Sigmoid colon (tissue), 7 donors: ENCODE measurements around the gene ERV3-1. TPM values are rescaled to one million over a fixed set of nuclear protein-coding genes. Genes with fewer than 3 reads are reported as not detected.

Experiments
- DNase-seq: peaks from one replicate; pipeline ENCODE4 v3.0.0-alpha.2; 2019
- H3K27ac ChIP-seq, 4 donors: fragments of 200-600 bp; sonication (generic); one replicate each; pipeline ENCODE4 v1.5.1; 2016 to 2019; ENCODE audit warnings: mild to moderate bottlenecking in 1 of 4
- H3K27me3 ChIP-seq, 3 donors: fragments of 200-600 bp; sonication (generic); one replicate each; pipeline ENCODE4 v1.5.1; 2019; ENCODE audit warnings: mild to moderate bottlenecking in 1 of 3
- H3K36me3 ChIP-seq, 4 donors: fragments of 200-600 bp; sonication (generic); one replicate each; pipeline ENCODE4 v1.5.1; 2016 to 2019
- H3K4me1 ChIP-seq, 4 donors: fragments of 200-600 bp; sonication (generic); one replicate each; pipeline ENCODE4 v1.5.1; 2017 to 2019
- H3K4me3 ChIP-seq, 4 donors: fragments of 200-600 bp; sonication (generic); one replicate each; pipeline ENCODE4 v1.5.1; 2017 to 2019; ENCODE audit warnings: mild to moderate bottlenecking in 2 of 4, moderate library complexity in 1 of 4
- H3K9me3 ChIP-seq, 4 donors: fragments of 200-600 bp in 3 of 4; sonication (generic) in 3 of 4; one replicate each; pipeline versions ENCODE4 v1.5.1 to v1.6.1; 2013 to 2019
- EP300 ChIP-seq, 4 donors: sonication (generic); formaldehyde crosslinking; IDR thresholded peaks; one replicate each; pipeline ENCODE4 v1.6.1; 2017; ENCODE audit warnings: antibody characterized with exemption in 4 of 4
- POLR2A ChIP-seq, 2 donors: fragments of 450-650 bp; IDR thresholded peaks; one replicate each; pipeline ENCODE4 v1.6.1; 2016; ENCODE audit warnings: antibody characterized with exemption in 2 of 2, mild to moderate bottlenecking in 2 of 2, moderate library complexity in 2 of 2
- POLR2AphosphoS5 ChIP-seq, 4 donors: sonication (generic); formaldehyde crosslinking; IDR thresholded peaks; one replicate each; pipeline ENCODE4 v1.6.1; 2017; ENCODE audit warnings: antibody characterized with exemption in 4 of 4
- WGBS, 2 donors: extraction: QIAGEN DNeasy Blood & Tissue Kit; methylation state at CpG; one replicate each; pipeline ENCODE4 v1.1.7; 2013; 5-methylcytosine and 5-hydroxymethylcytosine counted together
- intact Hi-C: fragments of 100-400 bp; cut with DNase I; formaldehyde crosslinking; loops from one replicate; pipeline ENCODE4 v1.15.1; 2023
- polyA plus RNA-seq, 3 donors: library from polyadenylated mRNA; stranded (reverse); fragments of 200-250 nt; gene quantifications; one replicate each; pipeline ENCODE4 v1.2.3, GENCODE V29; 2013
- total RNA-seq, 4 donors: library from RNA; depleted of rRNA; stranded (reverse); fragments of >200 nt; gene quantifications; one replicate each; pipeline ENCODE4 v1.1.0, GENCODE V29; 2016
- TF ChIP-seq, protein P1 (sequence below), 4 experiments: fragments of 450-650 bp in 3 of 4; fragments of 200-600 bp in 1 of 4; IDR thresholded peaks; one replicate each; pipeline ENCODE4 v1.5.1; 2016 to 2019; ENCODE audit warnings: antibody characterized with exemption in 4 of 4, mild to moderate bottlenecking in 3 of 4, moderate library complexity in 2 of 4
- donor health status: healthy with polysubstance abuse.
- donor health status: Bipolar disorder and iron deficiency.
- donor health status: healthy.

Gene ERV3-1
- total and polyA plus RNA-seq, 7 donors, result 0.60 to 19.1 (median 9.6) TPM

GRCh38 chr7:65004575-65004974, 1.9 kb downstream of the ERV3-1 start:
- H3K36me3 ChIP-seq, result no peaks in the 10 kb centered on the region
- H3K4me3 ChIP-seq, result no peak overlapping the region
- no peaks in the 10 kb centered on the region for H3K27me3 ChIP-seq
- no peak overlapping the region for H3K27ac ChIP-seq
- no peak for DNase-seq
- intact Hi-C loops, result loop anchor here (10.0 kb wide), 1 partner anchor 120 kb away; no protein-coding TSS in a partner anchor
- WGBS, 2 donors, result 57 to 68% methylated on average over 1 of the region's 1 CpG
- TF ChIP-seq POLR2A (IDR thresholded peaks at IDR 0.05), result no peak
- no peak for TF ChIP-seq EP300 (IDR thresholded peaks at IDR 0.05)
- TF ChIP-seq, protein P1, sequence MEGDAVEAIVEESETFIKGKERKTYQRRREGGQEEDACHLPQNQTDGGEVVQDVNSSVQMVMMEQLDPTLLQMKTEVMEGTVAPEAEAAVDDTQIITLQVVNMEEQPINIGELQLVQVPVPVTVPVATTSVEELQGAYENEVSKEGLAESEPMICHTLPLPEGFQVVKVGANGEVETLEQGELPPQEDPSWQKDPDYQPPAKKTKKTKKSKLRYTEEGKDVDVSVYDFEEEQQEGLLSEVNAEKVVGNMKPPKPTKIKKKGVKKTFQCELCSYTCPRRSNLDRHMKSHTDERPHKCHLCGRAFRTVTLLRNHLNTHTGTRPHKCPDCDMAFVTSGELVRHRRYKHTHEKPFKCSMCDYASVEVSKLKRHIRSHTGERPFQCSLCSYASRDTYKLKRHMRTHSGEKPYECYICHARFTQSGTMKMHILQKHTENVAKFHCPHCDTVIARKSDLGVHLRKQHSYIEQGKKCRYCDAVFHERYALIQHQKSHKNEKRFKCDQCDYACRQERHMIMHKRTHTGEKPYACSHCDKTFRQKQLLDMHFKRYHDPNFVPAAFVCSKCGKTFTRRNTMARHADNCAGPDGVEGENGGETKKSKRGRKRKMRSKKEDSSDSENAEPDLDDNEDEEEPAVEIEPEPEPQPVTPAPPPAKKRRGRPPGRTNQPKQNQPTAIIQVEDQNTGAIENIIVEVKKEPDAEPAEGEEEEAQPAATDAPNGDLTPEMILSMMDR (IDR thresholded peaks at IDR 0.05), result no peak
- no peak for TF ChIP-seq POLR2AphosphoS5 (IDR thresholded peaks at IDR 0.05)
- peaks cover 0 to 36% (median 31%) of the 10 kb centered on the region in 4 donors for H3K4me1 ChIP-seq
- H3K9me3 ChIP-seq, result peaks cover 0 to 2% (median 0%) of the 10 kb centered on the region in 4 donors

- intact Hi-C loops, result loop anchor here (10.0 kb wide), 1 partner anchor 118 kb away; no protein-coding TSS in a partner anchor
- TF ChIP-seq EP300 (IDR thresholded peaks at IDR 0.05), result no peak
- TF ChIP-seq, protein P1 (IDR thresholded peaks at IDR 0.05), result no peak
- no peak for TF ChIP-seq POLR2AphosphoS5 (IDR thresholded peaks at IDR 0.05)
- TF ChIP-seq POLR2A (IDR thresholded peaks at IDR 0.05), result no peak
- DNase-seq, result no peak
- no peaks in the 10 kb centered on the region for H3K36me3 ChIP-seq
- H3K9me3 ChIP-seq, result peaks cover 0 to 2% (median 0%) of the 10 kb centered on the region in 4 donors
- no peak overlapping the region for H3K4me3 ChIP-seq
- WGBS, 2 donors, result 99% methylated on average over 2 of the region's 2 CpGs
- H3K27ac ChIP-seq, result no peak overlapping the region
- peaks cover 0 to 37% (median 31%) of the 10 kb centered on the region in 4 donors for H3K4me1 ChIP-seq
- no peaks in the 10 kb centered on the region for H3K27me3 ChIP-seq
Measured at GRCh38 chr7:65002972-65003585, 3.4 kb downstream of the ERV3-1 start.

GRCh38 chr7:65001291-65001814, 5.1 kb downstream of the ERV3-1 start:
- Histone ChIP-seq H3K4me1 (peaks cover 0 to 42% (median 36%) of the 10 kb centered on the region in 4 donors), H3K36me3 (no peaks in the 10 kb centered on the region), H3K4me3 (no peak overlapping the region), H3K27ac (no peak overlapping the region), H3K27me3 (no peaks in the 10 kb centered on the region), H3K9me3 (peaks cover 0 to 5% (median 0%) of the 10 kb centered on the region in 4 donors)
- WGBS, 2 donors, result 0% methylated on average over 1 of the region's 1 CpG
- DNase-seq, result no peak
- TF ChIP-seq, protein P1 (IDR thresholded peaks at IDR 0.05), result no peak
- TF ChIP-seq POLR2AphosphoS5 (IDR thresholded peaks at IDR 0.05), result no peak
- no peak for TF ChIP-seq POLR2A (IDR thresholded peaks at IDR 0.05)
- no peak for TF ChIP-seq EP300 (IDR thresholded peaks at IDR 0.05)
- intact Hi-C loops, result loop anchor here (10.0 kb wide), 1 partner anchor 117 kb away; no protein-coding TSS in a partner anchor

DNA sequence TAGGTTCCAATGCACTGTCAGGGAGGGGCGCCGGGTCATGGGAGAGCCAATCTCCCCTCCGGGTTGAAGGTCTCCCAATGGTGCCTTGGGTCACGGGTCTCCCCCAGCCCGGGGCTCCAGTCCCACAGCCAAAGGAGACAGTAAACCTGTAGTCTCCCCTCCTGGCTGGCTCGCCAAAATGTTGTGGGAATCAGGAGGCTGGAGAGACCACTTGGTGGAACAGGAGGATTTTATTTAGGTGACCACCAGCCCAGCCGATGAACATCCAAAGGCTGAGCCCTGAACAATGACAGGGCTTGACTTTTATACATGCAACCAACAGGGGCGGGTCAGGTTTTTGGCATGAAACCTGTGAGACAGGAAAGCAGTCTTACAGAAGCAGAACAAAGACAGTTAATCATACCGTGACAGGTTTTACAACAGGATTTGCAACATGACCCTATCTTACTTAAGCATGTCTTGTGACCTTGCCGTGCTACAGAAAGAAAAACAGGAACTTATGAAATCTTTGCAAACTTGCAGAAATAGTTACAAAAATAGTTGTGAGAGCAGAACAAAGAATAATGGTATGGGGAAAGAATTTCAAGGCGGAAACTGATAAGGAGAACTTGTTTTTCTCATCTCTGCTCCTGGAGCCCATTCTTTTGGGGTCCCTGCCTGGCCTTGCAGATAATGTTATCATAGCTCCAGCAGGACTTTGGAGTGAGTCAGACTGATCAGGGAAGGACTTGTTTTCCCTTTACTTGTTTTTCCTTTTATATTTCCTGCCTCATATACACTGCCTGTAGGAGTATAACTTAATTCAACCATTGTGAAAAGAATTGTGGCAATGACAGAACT, 7.1 kb downstream of the ERV3-1 start:
- H3K4me3 ChIP-seq, result no peak overlapping the region
- intact Hi-C loops, result loop anchor here (2.0 to 10.0 kb wide), 2 partner anchors 39 to 115 kb away; no protein-coding TSS in a partner anchor

More for the DNA sequence above, 7.1 kb downstream of the ERV3-1 start:
- 78 to 83% methylated on average over 11 of the region's 11 CpGs for WGBS, 2 donors
- H3K27me3 ChIP-seq, result no peaks in the 10 kb centered on the region
- no peak for TF ChIP-seq POLR2AphosphoS5 (IDR thresholded peaks at IDR 0.05)
- TF ChIP-seq, protein P1 (IDR thresholded peaks at IDR 0.05), result no peak
- TF ChIP-seq EP300 (IDR thresholded peaks at IDR 0.05), result no peak
- H3K36me3 ChIP-seq, result no peaks in the 10 kb centered on the region
- no peak for DNase-seq
- peak overlapping the region in 3 of 4 donors; percentile 55 to 75 (median 59) for H3K27ac ChIP-seq
- H3K4me1 ChIP-seq, result peaks cover 0 to 25% (median 20%) of the 10 kb centered on the region in 4 donors
- peaks cover 0 to 10% (median 0%) of the 10 kb centered on the region in 4 donors for H3K9me3 ChIP-seq
